Hindlimb muscle (tissue), 1 donor: Measurements from ENCODE around the gene CALHM5. TPM values are rescaled to one million over a fixed set of nuclear protein-coding genes. Genes with fewer than 3 reads are reported as not detected.

ENCODE experiments used
- DNase-seq: peaks from one replicate; pipeline ENCODE4 v3.0.0-alpha.2; 2013
- polyA plus RNA-seq: library from polyadenylated mRNA; unstranded; fragments of 120-200 nt; gene quantifications from one replicate; pipeline ENCODE4 v1.2.1, GENCODE V29; 2013; ENCODE audit not compliant: insufficient read length

The CALHM5 gene
- polyA plus RNA-seq, 1 donor = 2.4 TPM

- peak; percentile 27 for DNase-seq
Observed at GRCh38 chr6:116512111-116512559, 696 bp downstream of the CALHM5 start.

GRCh38 chr6:116512734-116513133 lies 1.3 kb downstream of the CALHM5 start:
- DNase-seq = no peak

- no peak for DNase-seq
Observed at GRCh38 chr6:116513224-116513875, 1.9 kb downstream of the CALHM5 start.

GRCh38 chr6:116514111-116514510 lies 2.7 kb downstream of the CALHM5 start:
- DNase-seq = no peak

GRCh38 chr6:116515141-116515540 lies 3.7 kb downstream of the CALHM5 start:
- DNase-seq = no peak

GRCh38 chr6:116518621-116519368 lies 7.4 kb downstream of the CALHM5 start:
- DNase-seq = no peak

- DNase-seq = no peak
Observed at GRCh38 chr6:116522896-116523295, 11.5 kb downstream of the CALHM5 start.

- no peak for DNase-seq
Observed at GRCh38 chr6:116524236-116524635, 12.8 kb downstream of the CALHM5 start.

GRCh38 chr6:116528133-116528532 lies 16.7 kb downstream of the CALHM5 start:
- no peak for DNase-seq

- DNase-seq = no peak
Observed at GRCh38 chr6:116528780-116529179, 17.3 kb downstream of the CALHM5 start.

- DNase-seq = no peak
Observed at GRCh38 chr6:116529466-116530290, 18.2 kb downstream of the CALHM5 start.

- DNase-seq = no peak
Observed at GRCh38 chr6:116530436-116530835, 19.0 kb downstream of the CALHM5 start.

GRCh38 chr6:116531675-116532570 lies 20.5 kb downstream of the CALHM5 start:
- DNase-seq = peak; percentile 61

GRCh38 chr6:116533233-116533957 lies 22.0 kb downstream of the CALHM5 start:
- no peak for DNase-seq

GRCh38 chr6:116535109-116535508 lies 23.7 kb downstream of the CALHM5 start:
- no peak for DNase-seq

- DNase-seq = peak; percentile 41
Observed at GRCh38 chr6:116536216-116536621, 24.8 kb downstream of the CALHM5 start.

GRCh38 chr6:116542426-116542825 lies 31.0 kb downstream of the CALHM5 start:
- no peak for DNase-seq

GRCh38 chr6:116543149-116543548 lies 31.7 kb downstream of the CALHM5 start:
- DNase-seq = no peak

GRCh38 chr6:116545651-116546050 lies 34.2 kb downstream of the CALHM5 start, which contains the start of gene TRAPPC3L:
Gene TRAPPC3L (minus strand): TSS chr6:116545684. CDS start chr6:116545514, 170 bp downstream.
- DNase-seq = no peak

GRCh38 chr6:116547358-116547757 lies 35.9 kb downstream of the CALHM5 start:
- no peak for DNase-seq

GRCh38 chr6:116550796-116551195 lies 39.4 kb downstream of the CALHM5 start:
- DNase-seq = no peak
